Stomach smooth muscle (tissue), 2 donors: ENCODE results near the gene PCNX3.

Experiments
- H3K27ac ChIP-seq: one replicate; pipeline ENCODE4 v1.7.0; 2013; ENCODE audit warnings: mild to moderate bottlenecking, low read length, inconsistent platforms
- H3K27me3 ChIP-seq, 2 donors: one replicate each; pipeline ENCODE4 v1.7.0; 2013; ENCODE audit warnings: low read length in 2 of 2; ENCODE audit not compliant: insufficient read depth in 2 of 2, control insufficient read depth in 1 of 2
- H3K36me3 ChIP-seq, 2 donors: one replicate each; pipeline ENCODE4 v1.7.0; 2013; ENCODE audit warnings: low read length in 2 of 2; ENCODE audit not compliant: control insufficient read depth in 2 of 2, insufficient read depth in 2 of 2
- H3K4me1 ChIP-seq: one replicate; pipeline ENCODE4 v1.7.0; 2013; ENCODE audit warnings: low read length; ENCODE audit not compliant: control insufficient read depth, insufficient read depth
- H3K4me3 ChIP-seq, 2 donors: one replicate each; pipeline ENCODE4 v1.7.0; 2013; ENCODE audit warnings: low read length in 2 of 2
- H3K9ac ChIP-seq, 2 donors: one replicate each; pipeline ENCODE4 v1.7.0; 2013; ENCODE audit warnings: low read length in 2 of 2, mild to moderate bottlenecking in 1 of 2
- H3K9me3 ChIP-seq, 2 donors: one replicate each; pipeline ENCODE4 v1.7.0; 2013; ENCODE audit warnings: low read length in 2 of 2; ENCODE audit not compliant: control insufficient read depth in 2 of 2
- donor health status: healthy.
- donor health status: Pancreatic carcinoma.

Gene PCNX3

DNA sequence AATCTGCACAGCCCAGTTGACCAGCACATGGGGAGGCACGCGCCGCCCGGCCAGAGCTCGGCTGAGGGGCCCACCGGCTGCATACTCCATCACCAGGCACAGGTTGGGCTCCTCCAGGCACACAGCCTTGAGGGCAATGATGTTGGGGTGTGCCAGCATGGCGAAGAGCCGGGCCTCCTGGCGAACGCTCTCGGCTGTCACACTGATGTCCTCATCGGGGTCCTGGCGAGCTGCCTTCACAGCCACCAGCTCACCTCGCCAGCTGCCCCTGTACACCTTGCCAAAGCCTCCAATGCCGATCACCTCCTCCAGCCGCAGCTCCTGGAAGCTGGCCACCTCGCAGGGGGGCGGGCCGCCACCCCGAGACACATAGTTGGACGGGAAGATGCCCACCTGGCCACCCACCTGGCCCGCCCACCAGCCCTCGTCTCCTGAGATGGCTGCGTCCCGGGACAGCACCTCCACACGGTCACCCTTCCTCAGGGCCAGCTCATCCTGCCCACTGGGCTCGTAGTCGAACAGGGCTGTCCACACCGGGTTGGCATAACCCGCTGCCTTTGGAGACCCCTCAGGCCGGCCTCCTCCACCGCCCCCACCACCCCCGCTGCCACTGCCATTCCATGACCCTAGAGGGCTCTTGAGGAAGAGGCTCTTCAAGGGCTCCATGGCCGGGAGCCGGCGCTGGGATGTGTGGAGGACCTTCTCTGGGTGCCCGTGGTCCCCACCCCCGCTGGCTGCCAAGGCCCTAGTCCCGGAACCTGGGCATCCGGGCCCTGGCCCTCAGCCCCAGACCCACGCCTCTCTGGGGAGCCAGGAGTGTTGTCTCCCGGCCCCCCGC is 2.3 kb upstream of the PCNX3 start:
- no peaks in the 10 kb centered on the region for H3K27me3 ChIP-seq
- H3K9me3 ChIP-seq, result no peaks in the 10 kb centered on the region
- peaks cover 12 to 22% of the 10 kb centered on the region in 2 donors for H3K36me3 ChIP-seq
- peak overlapping the region; percentile 75 to 86 for H3K9ac ChIP-seq
- peak overlapping the region; percentile 87 for H3K27ac ChIP-seq
- H3K4me3 ChIP-seq, result peak overlapping the region; percentile 85 to 96
- H3K4me1 ChIP-seq, result peaks cover 69% of the 10 kb centered on the region

DNA sequence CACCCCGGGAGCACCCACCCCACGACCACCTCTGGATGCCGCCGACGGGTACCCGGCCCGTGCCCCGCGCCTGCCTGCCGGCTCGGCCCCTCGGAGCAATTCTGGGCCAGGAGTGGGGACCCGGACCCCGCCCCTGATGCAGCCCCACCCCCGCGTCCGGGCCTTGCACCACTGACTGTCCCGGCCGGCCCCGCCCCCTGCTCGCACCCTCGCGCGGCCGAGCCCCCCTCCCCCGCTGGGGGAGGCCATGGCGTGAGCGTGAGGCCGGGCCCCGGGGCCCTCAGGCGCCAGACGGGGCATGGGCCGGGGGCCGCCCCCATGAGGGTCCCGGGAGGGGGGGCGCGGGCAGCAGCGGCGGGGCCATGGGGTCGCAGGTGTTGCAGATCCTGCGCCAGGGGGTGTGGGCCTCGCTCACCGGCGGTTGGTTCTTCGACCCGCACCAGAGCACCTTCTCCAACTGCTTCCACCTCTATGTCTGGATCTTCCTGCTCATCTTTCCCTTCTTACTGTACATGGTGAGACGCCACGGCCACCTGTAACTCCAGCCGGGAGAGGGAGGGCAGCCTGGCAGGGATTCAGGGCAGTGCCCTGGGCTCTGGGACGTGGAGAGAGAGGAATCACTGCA is 486 bp downstream of the PCNX3 start:
- H3K4me1 ChIP-seq, result peaks cover 48% of the 10 kb centered on the region
- no peaks in the 10 kb centered on the region for H3K9me3 ChIP-seq
- H3K4me3 ChIP-seq, result peak overlapping the region; percentile 71 to 96
- no peaks in the 10 kb centered on the region for H3K27me3 ChIP-seq
- H3K27ac ChIP-seq, result peak overlapping the region; percentile 87
- peaks cover 19 to 28% of the 10 kb centered on the region in 2 donors for H3K36me3 ChIP-seq
- H3K9ac ChIP-seq, result peak overlapping the region; percentile 78 to 80

- H3K27ac ChIP-seq, result peak overlapping the region; percentile 41
- H3K36me3 ChIP-seq, result peaks cover 19 to 33% of the 10 kb centered on the region in 2 donors
- H3K9me3 ChIP-seq, result no peaks in the 10 kb centered on the region
- peak overlapping the region; percentile 71 to 96 for H3K4me3 ChIP-seq
- peak overlapping the region; percentile 78 to 80 for H3K9ac ChIP-seq
- H3K27me3 ChIP-seq, result no peaks in the 10 kb centered on the region
- peaks cover 43% of the 10 kb centered on the region for H3K4me1 ChIP-seq
Measured at GRCh38 chr11:65616575-65617001, 1.0 kb downstream of the PCNX3 start.

DNA sequence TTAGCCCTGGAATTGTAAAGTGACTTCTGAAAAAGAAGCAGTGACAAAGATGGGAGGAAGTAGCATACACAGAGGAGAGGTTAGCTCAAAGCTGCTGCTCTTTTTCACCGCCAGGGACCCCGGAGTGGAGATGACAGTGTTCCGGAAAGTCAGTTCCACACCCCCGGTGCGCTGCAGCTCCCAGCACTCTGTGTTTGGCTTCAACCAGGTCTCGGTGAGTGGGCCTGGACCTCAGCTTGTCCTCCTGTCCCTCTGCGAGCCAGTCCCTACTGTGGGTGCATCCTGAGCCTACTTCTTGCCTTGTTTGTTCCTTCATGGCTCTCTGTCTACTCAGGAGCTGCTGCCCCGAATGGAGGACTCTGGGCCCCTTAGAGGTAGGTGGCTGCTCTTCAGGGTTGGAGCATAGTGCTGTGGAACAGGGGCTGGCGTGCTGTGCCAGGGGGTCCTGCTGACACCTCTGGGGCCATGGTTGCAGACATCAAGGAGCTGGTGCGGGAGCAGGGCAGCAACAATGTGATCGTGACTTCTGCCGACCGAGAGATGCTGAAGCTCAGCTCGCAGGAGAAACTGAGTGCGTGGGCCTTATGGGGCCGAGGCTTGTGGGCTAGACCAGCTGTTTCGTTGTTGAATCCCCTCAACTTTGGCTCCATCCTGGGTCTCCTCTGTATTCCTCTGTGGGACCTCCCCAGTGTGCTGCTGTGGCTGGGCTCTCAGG is 1.7 kb downstream of the PCNX3 start:
- Histone ChIP-seq H3K4me3 (no peak overlapping the region), H3K36me3 (peaks cover 14 to 35% of the 10 kb centered on the region in 2 donors), H3K27ac (no peak overlapping the region)

DNA sequence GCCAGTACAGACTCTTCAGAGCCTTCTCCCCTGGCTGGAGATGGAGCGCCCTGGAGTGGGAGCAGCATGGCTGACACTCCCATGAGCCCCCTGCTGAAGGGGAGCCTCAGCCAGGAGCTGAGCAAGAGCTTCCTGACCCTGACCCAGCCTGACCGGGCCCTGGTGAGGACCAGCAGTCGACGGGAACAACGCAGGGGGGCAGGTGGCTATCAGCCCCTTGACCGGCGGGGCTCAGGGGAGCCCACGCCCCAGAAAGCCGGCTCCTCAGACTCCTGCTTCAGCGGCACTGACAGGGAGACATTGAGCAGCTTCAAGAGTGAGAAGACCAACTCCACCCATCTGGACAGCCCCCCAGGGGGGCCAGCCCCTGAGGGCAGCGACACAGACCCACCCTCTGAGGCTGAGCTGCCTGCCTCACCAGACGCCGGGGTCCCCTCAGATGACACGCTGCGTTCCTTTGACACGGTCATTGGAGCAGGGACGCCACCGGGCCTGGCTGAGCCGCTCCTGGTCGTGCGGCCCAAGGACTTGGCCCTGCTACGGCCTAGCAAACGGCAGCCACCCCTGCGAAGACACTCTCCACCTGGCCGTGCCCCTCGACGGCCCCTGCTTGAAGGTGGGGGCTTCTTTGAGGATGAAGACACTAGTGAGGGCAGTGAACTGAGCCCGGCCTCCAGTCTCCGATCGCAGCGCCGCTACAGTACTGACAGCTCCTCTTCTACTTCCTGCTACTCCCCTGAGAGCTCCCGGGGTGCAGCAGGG is 2.6 kb downstream of the PCNX3 start:
- no peaks in the 10 kb centered on the region for H3K9me3 ChIP-seq
- peaks cover 27% of the 10 kb centered on the region for H3K4me1 ChIP-seq
- H3K4me3 ChIP-seq, result no peak overlapping the region
- H3K27ac ChIP-seq, result no peak overlapping the region
- H3K9ac ChIP-seq, result no peak overlapping the region
- no peaks in the 10 kb centered on the region for H3K27me3 ChIP-seq
- H3K36me3 ChIP-seq, result peaks cover 11 to 35% of the 10 kb centered on the region in 2 donors

More for the DNA sequence above, 1.7 kb downstream of the PCNX3 start:
- Histone ChIP-seq H3K27me3 (no peaks in the 10 kb centered on the region), H3K9me3 (no peaks in the 10 kb centered on the region), H3K4me1 (peaks cover 36% of the 10 kb centered on the region), H3K9ac (peak overlapping the region in 1 of 2 donors; percentile 78)

GRCh38 chr11:65618763-65619162 is 3.2 kb downstream of the PCNX3 start:
- H3K27ac ChIP-seq, result no peak overlapping the region
- H3K9me3 ChIP-seq, result no peaks in the 10 kb centered on the region
- no peaks in the 10 kb centered on the region for H3K27me3 ChIP-seq
- no peak overlapping the region for H3K4me3 ChIP-seq
- H3K4me1 ChIP-seq, result peaks cover 21% of the 10 kb centered on the region
- H3K9ac ChIP-seq, result no peak overlapping the region
- peaks cover 11 to 39% of the 10 kb centered on the region in 2 donors for H3K36me3 ChIP-seq

- H3K4me1 ChIP-seq, result peaks cover 15% of the 10 kb centered on the region
- no peak overlapping the region for H3K27ac ChIP-seq
- H3K36me3 ChIP-seq, result peaks cover 16 to 41% of the 10 kb centered on the region in 2 donors
- H3K4me3 ChIP-seq, result no peak overlapping the region
- no peak overlapping the region for H3K9ac ChIP-seq
- no peaks in the 10 kb centered on the region for H3K9me3 ChIP-seq
- no peaks in the 10 kb centered on the region for H3K27me3 ChIP-seq
Measured at GRCh38 chr11:65619281-65619928, 3.8 kb downstream of the PCNX3 start.

GRCh38 chr11:65620666-65621065 is 5.1 kb downstream of the PCNX3 start:
- Histone ChIP-seq H3K9me3 (no peaks in the 10 kb centered on the region), H3K36me3 (peaks cover 16 to 47% of the 10 kb centered on the region in 2 donors), H3K27me3 (no peaks in the 10 kb centered on the region), H3K9ac (no peak overlapping the region), H3K4me3 (no peak overlapping the region), H3K4me1 (peaks cover 15% of the 10 kb centered on the region), H3K27ac (no peak overlapping the region)

DNA sequence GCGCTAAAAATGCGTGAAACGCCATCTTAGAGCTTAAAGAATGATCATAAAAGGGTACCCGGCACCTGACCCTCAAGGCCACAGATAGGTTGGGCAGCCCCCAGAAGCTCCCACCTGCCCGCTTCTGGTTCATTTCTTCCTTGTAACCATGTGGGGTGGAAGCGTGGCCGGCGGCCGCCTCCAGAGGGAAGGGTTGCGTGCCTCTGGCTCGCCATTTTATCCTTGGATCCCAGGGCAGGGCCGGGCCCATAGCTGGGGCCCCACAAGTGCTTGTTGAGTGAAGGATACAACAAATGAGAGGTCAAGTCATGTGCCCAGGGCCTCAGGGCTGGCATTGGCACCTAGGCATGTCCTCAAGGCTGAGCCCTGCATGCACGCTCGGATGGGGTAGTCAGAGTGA is 5.9 kb downstream of the PCNX3 start:
- Histone ChIP-seq H3K27me3 (no peaks in the 10 kb centered on the region), H3K36me3 (peaks cover 20 to 52% of the 10 kb centered on the region in 2 donors), H3K4me1 (peaks cover 17% of the 10 kb centered on the region), H3K9ac (no peak overlapping the region), H3K4me3 (no peak overlapping the region), H3K27ac (no peak overlapping the region), H3K9me3 (no peaks in the 10 kb centered on the region)

DNA sequence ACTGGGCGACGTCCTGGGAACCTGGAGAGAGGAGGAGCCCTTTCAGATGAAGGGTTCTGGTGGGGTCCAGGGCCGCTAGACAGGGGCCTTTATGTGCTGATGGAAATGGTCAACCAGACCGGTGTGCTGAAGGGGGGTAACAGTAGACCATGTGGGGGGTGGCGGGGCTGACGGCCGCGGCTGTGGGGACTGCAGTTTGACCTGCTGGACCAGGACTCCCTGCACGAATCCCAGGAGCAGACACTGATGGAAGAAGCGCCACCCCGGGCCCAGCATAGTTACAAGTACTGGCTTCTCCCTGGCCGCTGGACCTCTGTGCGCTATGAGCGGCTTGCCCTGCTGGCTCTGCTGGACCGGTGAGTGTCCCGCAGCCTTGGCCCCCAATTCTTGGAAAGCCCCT is 6.4 kb downstream of the PCNX3 start:
- Histone ChIP-seq H3K27me3 (no peaks in the 10 kb centered on the region), H3K4me3 (no peak overlapping the region), H3K27ac (no peak overlapping the region), H3K4me1 (peaks cover 12% of the 10 kb centered on the region), H3K9ac (no peak overlapping the region), H3K9me3 (no peaks in the 10 kb centered on the region), H3K36me3 (peaks cover 26 to 57% of the 10 kb centered on the region in 2 donors)
